HEK293 (cell line): ENCODE measurements around the gene INPP5A.

ENCODE experiments used
- CTCF ChIA-PET: fragments of 350-600 bp; formaldehyde crosslinking; extraction: SDS; loops from one replicate; lab custom pipeline; 2021; ENCODE audit warnings: antibody characterized with exemption; lab: Yijun Ruan, JAX
- POLR2A ChIA-PET: fragments of 300-600 bp; formaldehyde crosslinking; extraction: SDS; loops from one replicate; lab custom pipeline; 2020; ENCODE audit warnings: antibody characterized with exemption, inconsistent platforms; lab: Yijun Ruan, JAX
- H3K27ac ChIP-seq: fragments of 200-500 bp; sonication (Bioruptor generic); 2 replicates; pipeline ENCODE4 v1.5.1; 2014; ENCODE audit warnings: low read depth, low read length, control low read depth, inconsistent platforms; ENCODE audit errors: extremely low read depth
- H3K36me3 ChIP-seq, 2 experiments: fragments of 200-500 bp in 1 of 2; sonication (Bioruptor generic) in 1 of 2; 1 replicate in 1 of 2; 2 replicates in 1 of 2; pipeline ENCODE4 v1.5.1; 2014 to 2017; ENCODE audit warnings: inconsistent platforms in 2 of 2, low read length in 2 of 2; ENCODE audit not compliant: control insufficient read depth in 2 of 2, insufficient read depth in 1 of 2
- H3K4me1 ChIP-seq: fragments of 200-500 bp; sonication (Bioruptor generic); 2 replicates; pipeline ENCODE4 v1.5.1; 2014; ENCODE audit warnings: mild to moderate bottlenecking, low read length, inconsistent platforms; ENCODE audit not compliant: control insufficient read depth, insufficient read depth
- H3K4me3 ChIP-seq: 2 replicates; pipeline ENCODE4 v1.5.1; 2011; ENCODE audit warnings: low read depth, mild to moderate bottlenecking, control low read depth, low read length, moderate library complexity
- H3K9me3 ChIP-seq: fragments of 200-500 bp; sonication (Bioruptor generic); 2 replicates; pipeline ENCODE4 v1.5.1; 2014; ENCODE audit warnings: low read depth, low read length, inconsistent platforms; ENCODE audit not compliant: control insufficient read depth, insufficient read depth
- EGR2 ChIP-seq: fragments of 450-650 bp; formaldehyde crosslinking; IDR thresholded peaks from 2 replicates; pipeline ENCODE4 v1.5.1; 2016; ENCODE audit warnings: low read depth, missing biosample characterization, missing genetic modification characterization
- GLI4 ChIP-seq: fragments of 450-650 bp; formaldehyde crosslinking; IDR thresholded peaks from 2 replicates; pipeline ENCODE4 v1.5.1; 2016; ENCODE audit warnings: missing biosample characterization, missing genetic modification characterization
- GLIS2 ChIP-seq: fragments of 450-650 bp; formaldehyde crosslinking; IDR thresholded peaks from 2 replicates; pipeline ENCODE4 v1.5.1; 2016; ENCODE audit warnings: missing biosample characterization, missing genetic modification characterization
- MYNN ChIP-seq: fragments of 450-650 bp; formaldehyde crosslinking; IDR thresholded peaks from 2 replicates; pipeline ENCODE4 v1.5.1; 2016; ENCODE audit warnings: missing biosample characterization, missing genetic modification characterization, borderline replicate concordance
- SETDB1 ChIP-seq: IDR thresholded peaks from one replicate; pipeline ENCODE4 v1.6.1; 2017; ENCODE audit warnings: mild to moderate bottlenecking, low read length, moderate library complexity, mixed read lengths; ENCODE audit not compliant: insufficient read length
- SP3 ChIP-seq: fragments of 450-650 bp; formaldehyde crosslinking; IDR thresholded peaks from 2 replicates; pipeline ENCODE4 v1.5.1; 2016; ENCODE audit warnings: missing biosample characterization, missing genetic modification characterization
- TRIM28 ChIP-seq: IDR thresholded peaks from 2 replicates; pipeline ENCODE4 v1.6.1; 2011; ENCODE audit warnings: low read length, control low read depth, borderline replicate concordance
- ZFHX2 ChIP-seq: fragments of 450-650 bp; formaldehyde crosslinking; conservative IDR thresholded peaks from 2 replicates; pipeline ENCODE4 v1.5.1; 2016; ENCODE audit warnings: missing biosample characterization, missing genetic modification characterization
- ZNF121 ChIP-seq: fragments of 450-650 bp; formaldehyde crosslinking; IDR thresholded peaks from 2 replicates; pipeline ENCODE4 v1.5.1; 2016; ENCODE audit warnings: missing biosample characterization, missing genetic modification characterization
- ZNF175 ChIP-seq: fragments of 450-650 bp; formaldehyde crosslinking; IDR thresholded peaks from 2 replicates; pipeline ENCODE4 v1.5.1; 2016; ENCODE audit warnings: missing biosample characterization, missing genetic modification characterization
- ZNF211 ChIP-seq: fragments of 450-650 bp; formaldehyde crosslinking; IDR thresholded peaks from 2 replicates; pipeline ENCODE4 v1.5.1; 2016; ENCODE audit warnings: low read depth, missing biosample characterization, missing genetic modification characterization
- ZNF354C ChIP-seq: fragments of 450-650 bp; formaldehyde crosslinking; IDR thresholded peaks from 2 replicates; pipeline ENCODE4 v1.5.1; 2016; ENCODE audit warnings: missing biosample characterization, missing genetic modification characterization, low read depth, borderline replicate concordance
- ZNF677 ChIP-seq: fragments of 450-650 bp; IDR thresholded peaks from 2 replicates; pipeline ENCODE4 v1.5.0; 2018; ENCODE audit warnings: missing biosample characterization, mild to moderate bottlenecking, missing genetic modification characterization, moderate library complexity
- ZSCAN23 ChIP-seq: fragments of 450-650 bp; formaldehyde crosslinking; IDR thresholded peaks from 2 replicates; pipeline ENCODE4 v1.5.1; 2016; ENCODE audit warnings: missing biosample characterization, missing genetic modification characterization
- TF ChIP-seq, protein P1 (sequence below): fragments of 450-650 bp; formaldehyde crosslinking; IDR thresholded peaks from 2 replicates; pipeline ENCODE4 v1.5.1; 2016; ENCODE audit warnings: missing biosample characterization, missing genetic modification characterization
- TF ChIP-seq, protein P2 (sequence below): fragments of 450-650 bp; formaldehyde crosslinking; IDR thresholded peaks from 2 replicates; pipeline ENCODE4 v1.5.1; 2016; ENCODE audit warnings: missing biosample characterization, missing genetic modification characterization, low read depth
- TF ChIP-seq, protein P3 (sequence below): fragments of 450-650 bp; formaldehyde crosslinking; IDR thresholded peaks from 2 replicates; pipeline ENCODE4 v1.5.1; 2016; ENCODE audit warnings: missing biosample characterization, missing genetic modification characterization
- TF ChIP-seq, protein P4 (sequence below): fragments of 450-650 bp; formaldehyde crosslinking; IDR thresholded peaks from 2 replicates; pipeline ENCODE4 v1.5.1; 2016; ENCODE audit warnings: missing biosample characterization, missing genetic modification characterization
- TF ChIP-seq, protein P5 (sequence below): fragments of 450-650 bp; formaldehyde crosslinking; IDR thresholded peaks from 2 replicates; pipeline ENCODE4 v1.5.1; 2016; ENCODE audit warnings: missing biosample characterization, missing genetic modification characterization

The INPP5A gene

DNA sequence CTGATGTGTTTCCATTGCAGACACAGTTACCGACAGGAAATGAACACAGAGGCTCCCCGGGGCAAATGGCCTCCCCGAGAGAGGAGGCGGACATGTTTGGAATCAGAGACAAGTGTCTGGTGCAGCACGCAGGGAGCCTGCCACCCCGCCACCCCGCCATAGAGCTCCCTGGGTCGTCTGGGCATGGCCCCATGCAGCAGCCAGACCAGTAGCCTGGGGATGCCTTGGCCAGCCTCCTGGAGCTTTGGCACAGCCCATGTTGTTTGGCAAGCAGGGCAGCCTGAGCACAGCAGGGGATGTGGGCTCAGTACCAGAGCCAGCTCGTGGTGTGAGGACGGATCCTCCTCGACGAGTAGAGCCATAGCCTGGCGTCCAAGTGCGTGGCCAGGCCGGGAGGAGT, 167.6 kb downstream of the INPP5A start:
- Histone ChIP-seq H3K27ac (no peak overlapping the region), H3K4me1 (peaks cover 8% of the 10 kb centered on the region), H3K36me3 (peaks cover 0 to 3% of the 10 kb centered on the region in 2 experiments; a peak in 2 of 3 replicates), H3K4me3 (no peak overlapping the region), H3K9me3 (no peaks in the 10 kb centered on the region)
- POLR2A ChIA-PET: no interaction called here
- TF ChIP-seq, protein P1, sequence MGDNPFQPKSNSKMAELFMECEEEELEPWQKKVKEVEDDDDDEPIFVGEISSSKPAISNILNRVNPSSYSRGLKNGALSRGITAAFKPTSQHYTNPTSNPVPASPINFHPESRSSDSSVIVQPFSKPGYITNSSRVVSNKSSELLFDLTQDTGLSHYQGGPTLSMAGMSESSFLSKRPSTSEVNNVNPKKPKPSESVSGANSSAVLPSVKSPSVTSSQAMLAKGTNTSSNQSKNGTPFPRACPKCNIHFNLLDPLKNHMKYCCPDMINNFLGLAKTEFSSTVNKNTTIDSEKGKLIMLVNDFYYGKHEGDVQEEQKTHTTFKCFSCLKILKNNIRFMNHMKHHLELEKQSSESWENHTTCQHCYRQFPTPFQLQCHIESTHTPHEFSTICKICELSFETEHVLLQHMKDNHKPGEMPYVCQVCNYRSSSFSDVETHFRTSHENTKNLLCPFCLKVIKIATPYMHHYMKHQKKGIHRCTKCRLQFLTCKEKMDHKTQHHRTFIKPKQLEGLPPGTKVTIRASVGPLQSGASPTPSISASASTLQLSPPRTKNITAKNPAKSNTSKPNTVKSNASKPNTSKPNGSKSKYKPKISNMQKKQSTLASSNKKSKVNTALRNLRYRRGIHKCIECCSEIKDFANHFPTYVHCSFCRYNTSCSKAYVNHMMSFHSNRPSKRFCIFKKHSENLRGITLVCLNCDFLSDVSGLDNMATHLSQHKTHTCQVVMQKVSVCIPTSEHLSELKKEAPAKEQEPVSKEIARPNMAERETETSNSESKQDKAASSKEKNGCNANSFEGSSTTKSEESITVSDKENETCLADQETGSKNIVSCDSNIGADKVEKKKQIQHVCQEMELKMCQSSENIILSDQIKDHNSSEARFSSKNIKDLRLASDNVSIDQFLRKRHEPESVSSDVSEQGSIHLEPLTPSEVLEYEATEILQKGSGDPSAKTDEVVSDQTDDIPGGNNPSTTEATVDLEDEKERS (tag by site-specific recombination): no peak
- no peak for TF ChIP-seq ZFHX2 (tag by site-specific recombination)
- TF ChIP-seq ZNF354C (tag by site-specific recombination): no peak
- TF ChIP-seq ZNF121 (tag by site-specific recombination): no peak
- TF ChIP-seq, protein P2, sequence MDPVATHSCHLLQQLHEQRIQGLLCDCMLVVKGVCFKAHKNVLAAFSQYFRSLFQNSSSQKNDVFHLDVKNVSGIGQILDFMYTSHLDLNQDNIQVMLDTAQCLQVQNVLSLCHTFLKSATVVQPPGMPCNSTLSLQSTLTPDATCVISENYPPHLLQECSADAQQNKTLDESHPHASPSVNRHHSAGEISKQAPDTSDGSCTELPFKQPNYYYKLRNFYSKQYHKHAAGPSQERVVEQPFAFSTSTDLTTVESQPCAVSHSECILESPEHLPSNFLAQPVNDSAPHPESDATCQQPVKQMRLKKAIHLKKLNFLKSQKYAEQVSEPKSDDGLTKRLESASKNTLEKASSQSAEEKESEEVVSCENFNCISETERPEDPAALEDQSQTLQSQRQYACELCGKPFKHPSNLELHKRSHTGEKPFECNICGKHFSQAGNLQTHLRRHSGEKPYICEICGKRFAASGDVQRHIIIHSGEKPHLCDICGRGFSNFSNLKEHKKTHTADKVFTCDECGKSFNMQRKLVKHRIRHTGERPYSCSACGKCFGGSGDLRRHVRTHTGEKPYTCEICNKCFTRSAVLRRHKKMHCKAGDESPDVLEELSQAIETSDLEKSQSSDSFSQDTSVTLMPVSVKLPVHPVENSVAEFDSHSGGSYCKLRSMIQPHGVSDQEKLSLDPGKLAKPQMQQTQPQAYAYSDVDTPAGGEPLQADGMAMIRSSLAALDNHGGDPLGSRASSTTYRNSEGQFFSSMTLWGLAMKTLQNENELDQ (tag by site-specific recombination): no peak
- no peak for TF ChIP-seq ZNF211
- no peak for TF ChIP-seq GLIS2
- TF ChIP-seq, protein P3, sequence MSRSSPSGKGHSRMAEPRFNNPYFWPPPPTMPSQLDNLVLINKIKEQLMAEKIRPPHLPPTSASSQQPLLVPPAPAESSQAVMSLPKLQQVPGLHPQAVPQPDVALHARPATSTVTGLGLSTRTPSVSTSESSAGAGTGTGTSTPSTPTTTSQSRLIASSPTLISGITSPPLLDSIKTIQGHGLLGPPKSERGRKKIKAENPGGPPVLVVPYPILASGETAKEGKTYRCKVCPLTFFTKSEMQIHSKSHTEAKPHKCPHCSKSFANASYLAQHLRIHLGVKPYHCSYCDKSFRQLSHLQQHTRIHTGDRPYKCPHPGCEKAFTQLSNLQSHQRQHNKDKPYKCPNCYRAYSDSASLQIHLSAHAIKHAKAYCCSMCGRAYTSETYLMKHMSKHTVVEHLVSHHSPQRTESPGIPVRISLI: no peak
- TF ChIP-seq, protein P4, sequence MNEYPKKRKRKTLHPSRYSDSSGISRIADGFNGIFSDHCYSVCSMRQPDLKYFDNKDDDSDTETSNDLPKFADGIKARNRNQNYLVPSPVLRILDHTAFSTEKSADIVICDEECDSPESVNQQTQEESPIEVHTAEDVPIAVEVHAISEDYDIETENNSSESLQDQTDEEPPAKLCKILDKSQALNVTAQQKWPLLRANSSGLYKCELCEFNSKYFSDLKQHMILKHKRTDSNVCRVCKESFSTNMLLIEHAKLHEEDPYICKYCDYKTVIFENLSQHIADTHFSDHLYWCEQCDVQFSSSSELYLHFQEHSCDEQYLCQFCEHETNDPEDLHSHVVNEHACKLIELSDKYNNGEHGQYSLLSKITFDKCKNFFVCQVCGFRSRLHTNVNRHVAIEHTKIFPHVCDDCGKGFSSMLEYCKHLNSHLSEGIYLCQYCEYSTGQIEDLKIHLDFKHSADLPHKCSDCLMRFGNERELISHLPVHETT: no peak
- no peak for TF ChIP-seq MYNN
- no peak for TF ChIP-seq ZNF677 (tag by site-specific recombination)
- CTCF ChIA-PET: no interaction called here

DNA sequence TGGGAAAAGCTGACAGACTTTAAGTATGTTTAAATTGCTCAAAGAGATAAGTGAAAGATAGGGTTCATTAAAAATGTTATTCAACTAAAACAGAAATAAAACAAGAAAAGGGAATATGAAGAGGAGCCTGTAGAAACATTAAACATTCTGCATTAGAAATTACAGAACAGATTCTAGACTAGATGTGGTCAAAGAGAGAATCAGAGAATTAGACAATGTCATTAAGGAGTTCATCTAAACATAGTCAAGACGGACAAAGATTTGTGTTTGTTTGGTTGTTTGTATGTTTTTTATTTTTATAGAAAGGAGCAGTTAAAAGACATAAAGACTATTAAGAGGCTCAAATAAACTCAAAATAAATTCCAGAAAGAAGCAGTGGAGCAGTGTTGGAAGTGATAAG, 168.4 kb downstream of the INPP5A start:
- no peak overlapping the region for H3K27ac ChIP-seq
- no peaks in the 10 kb centered on the region for H3K9me3 ChIP-seq
- peaks cover 3% of the 10 kb centered on the region for H3K4me1 ChIP-seq
- POLR2A ChIA-PET: no interaction called here
- CTCF ChIA-PET: no interaction called here
- H3K4me3 ChIP-seq: no peak overlapping the region
- peaks cover 0 to 3% of the 10 kb centered on the region in 2 experiments; a peak in 2 of 3 replicates for H3K36me3 ChIP-seq
- TF ChIP-seq ZSCAN23 (tag by site-specific recombination): no peak
- peak; percentile 38; the same call in 1 of the 2 replicates for TF ChIP-seq TRIM28
- peak; percentile 85 for TF ChIP-seq SETDB1
- TF ChIP-seq, all 188 proteins: peak for 2

DNA sequence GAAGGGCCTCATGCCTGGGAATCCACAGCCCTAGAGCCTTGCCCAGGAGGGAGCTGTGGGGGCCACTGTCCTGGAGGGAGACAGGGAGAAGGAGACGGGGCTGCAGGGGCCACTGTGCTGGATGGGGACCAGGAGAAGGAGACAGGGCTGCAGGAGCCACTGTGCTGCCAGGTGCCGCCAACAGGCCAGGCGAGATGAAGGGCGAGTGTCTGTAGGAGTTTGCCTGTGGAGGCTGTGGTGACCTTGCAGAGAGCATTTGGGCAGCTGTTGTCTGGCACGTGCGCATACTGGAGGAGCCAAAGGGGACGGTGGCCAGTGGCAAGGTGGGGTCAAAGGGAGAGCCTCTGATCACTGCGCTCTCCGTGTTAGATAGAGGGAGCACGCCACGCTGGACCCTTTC, 169.1 kb downstream of the INPP5A start:
- no peaks in the 10 kb centered on the region for H3K9me3 ChIP-seq
- H3K27ac ChIP-seq: no peak overlapping the region
- H3K4me1 ChIP-seq: no peaks in the 10 kb centered on the region
- POLR2A ChIA-PET: no interaction called here
- no peak overlapping the region for H3K4me3 ChIP-seq
- TF ChIP-seq EGR2 (tag by site-specific recombination) (no peak), ZNF175 (tag by site-specific recombination) (no peak), SP3 (tag by site-specific recombination) (no peak), GLI4 (tag by site-specific recombination) (no peak)
- TF ChIP-seq, protein P5, sequence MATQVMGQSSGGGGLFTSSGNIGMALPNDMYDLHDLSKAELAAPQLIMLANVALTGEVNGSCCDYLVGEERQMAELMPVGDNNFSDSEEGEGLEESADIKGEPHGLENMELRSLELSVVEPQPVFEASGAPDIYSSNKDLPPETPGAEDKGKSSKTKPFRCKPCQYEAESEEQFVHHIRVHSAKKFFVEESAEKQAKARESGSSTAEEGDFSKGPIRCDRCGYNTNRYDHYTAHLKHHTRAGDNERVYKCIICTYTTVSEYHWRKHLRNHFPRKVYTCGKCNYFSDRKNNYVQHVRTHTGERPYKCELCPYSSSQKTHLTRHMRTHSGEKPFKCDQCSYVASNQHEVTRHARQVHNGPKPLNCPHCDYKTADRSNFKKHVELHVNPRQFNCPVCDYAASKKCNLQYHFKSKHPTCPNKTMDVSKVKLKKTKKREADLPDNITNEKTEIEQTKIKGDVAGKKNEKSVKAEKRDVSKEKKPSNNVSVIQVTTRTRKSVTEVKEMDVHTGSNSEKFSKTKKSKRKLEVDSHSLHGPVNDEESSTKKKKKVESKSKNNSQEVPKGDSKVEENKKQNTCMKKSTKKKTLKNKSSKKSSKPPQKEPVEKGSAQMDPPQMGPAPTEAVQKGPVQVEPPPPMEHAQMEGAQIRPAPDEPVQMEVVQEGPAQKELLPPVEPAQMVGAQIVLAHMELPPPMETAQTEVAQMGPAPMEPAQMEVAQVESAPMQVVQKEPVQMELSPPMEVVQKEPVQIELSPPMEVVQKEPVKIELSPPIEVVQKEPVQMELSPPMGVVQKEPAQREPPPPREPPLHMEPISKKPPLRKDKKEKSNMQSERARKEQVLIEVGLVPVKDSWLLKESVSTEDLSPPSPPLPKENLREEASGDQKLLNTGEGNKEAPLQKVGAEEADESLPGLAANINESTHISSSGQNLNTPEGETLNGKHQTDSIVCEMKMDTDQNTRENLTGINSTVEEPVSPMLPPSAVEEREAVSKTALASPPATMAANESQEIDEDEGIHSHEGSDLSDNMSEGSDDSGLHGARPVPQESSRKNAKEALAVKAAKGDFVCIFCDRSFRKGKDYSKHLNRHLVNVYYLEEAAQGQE (tag by site-specific recombination): no peak
- CTCF ChIA-PET: no interaction called here
- H3K36me3 ChIP-seq: peaks cover 0 to 3% of the 10 kb centered on the region in 2 experiments; a peak in 2 of 3 replicates
